Smooth muscle cell (in vitro differentiated cells): Measurements from ENCODE around the gene LRCH1. TPM values are rescaled to one million over a fixed set of nuclear protein-coding genes. Genes with fewer than 3 reads are reported as not detected.

Experiments used
- DNase-seq: peaks from one replicate; lab custom pipeline; 2025; ENCODE audit not compliant: unreplicated experiment; lab: John Stamatoyannopoulos, UW
- H2AFZ ChIP-seq: fragments of 200-600 bp; sonication (generic); 2 replicates; pipeline ENCODE4 v1.6.0; 2016; ENCODE audit warnings: antibody characterized with exemption, low read depth, mild to moderate bottlenecking
- H3F3A ChIP-seq: fragments of 200-600 bp; sonication (generic); 2 replicates; pipeline ENCODE4 v1.6.0; 2017; ENCODE audit warnings: antibody characterized with exemption, low read depth
- H3K27ac ChIP-seq: fragments of 200-600 bp; sonication (generic); 2 replicates; pipeline ENCODE4 v1.5.1; 2016; ENCODE audit warnings: low read depth, mild to moderate bottlenecking
- H3K27me3 ChIP-seq: fragments of 200-600 bp; sonication (generic); 2 replicates; pipeline ENCODE4 v1.6.1; 2016; ENCODE audit warnings: low read depth, mild to moderate bottlenecking
- H3K36me3 ChIP-seq: fragments of 200-600 bp; sonication (generic); 2 replicates; pipeline ENCODE4 v1.5.1; 2016; ENCODE audit warnings: low read depth
- H3K4me1 ChIP-seq: fragments of 200-600 bp; sonication (generic); 2 replicates; pipeline ENCODE4 v1.5.1; 2016; ENCODE audit warnings: low read depth
- H3K4me2 ChIP-seq: fragments of 200-600 bp; sonication (generic); 2 replicates; pipeline ENCODE4 v1.6.0; 2016; ENCODE audit warnings: mild to moderate bottlenecking
- H3K4me3 ChIP-seq: fragments of 200-600 bp; sonication (generic); 2 replicates; pipeline ENCODE4 v1.5.1; 2016; ENCODE audit warnings: mild to moderate bottlenecking
- H3K79me2 ChIP-seq: fragments of 200-600 bp; sonication (generic); 2 replicates; pipeline ENCODE4 v1.6.0; 2016; ENCODE audit warnings: low read depth, mild to moderate bottlenecking
- H3K9ac ChIP-seq: fragments of 200-600 bp; sonication (generic); 2 replicates; pipeline ENCODE4 v1.6.0; 2016; ENCODE audit warnings: low read depth
- H3K9me3 ChIP-seq: fragments of 200-600 bp; sonication (generic); replicated peaks from 2 replicates; pipeline ENCODE4 v1.5.1; 2016; ENCODE audit warnings: low read depth
- H4K20me1 ChIP-seq: fragments of 200-600 bp; sonication (generic); 2 replicates; pipeline ENCODE4 v1.6.0; 2016; ENCODE audit warnings: low read depth
- CTCF ChIP-seq: fragments of 200-600 bp; sonication (generic); IDR thresholded peaks from 2 replicates; pipeline ENCODE4 v1.5.1; 2017; ENCODE audit warnings: borderline replicate concordance, mild to moderate bottlenecking, antibody characterized with exemption; ENCODE audit not compliant: insufficient read depth, poor library complexity, severe bottlenecking
- WGBS: methylation state at CpG from one replicate; pipeline ENCODE4 v1.1.7; 2016; ENCODE audit warnings: low lambda C conversion rate; 5-methylcytosine and 5-hydroxymethylcytosine counted together
- polyA plus RNA-seq: library from polyadenylated mRNA; unstranded; fragments of >200 nt; fragmentation: Nextera tagmentation; extraction: Ambion mirVana; gene quantifications from 2 replicates; pipeline ENCODE4 v1.2.1, GENCODE V29; 2016
- total RNA-seq: library from RNA; depleted of rRNA; stranded (reverse); fragments of >200 nt; gene quantifications from 2 replicates; pipeline ENCODE4 v1.2.3, GENCODE V29; 2014

The LRCH1 gene
- total and polyA plus RNA-seq, 2 experiments from 2014 or later: 9.4 to 27.7 TPM

GRCh38 chr13:46600943-46601311, 48.0 kb downstream of the LRCH1 start:
- Histone ChIP-seq H3K4me1 (no peaks in the 10 kb centered on the region), H3K36me3 (no peaks in the 10 kb centered on the region), H3K4me3 (no peak overlapping the region), H3K27ac (no peak overlapping the region), H3K4me2 (no peak overlapping the region), H4K20me1 (peaks cover 98% of the 10 kb centered on the region), H2AFZ (no peak overlapping the region), H3K9ac (no peak overlapping the region), H3K27me3 (no peaks in the 10 kb centered on the region), H3K9me3 (no peaks in the 10 kb centered on the region), H3K79me2 (peaks cover 99% of the 10 kb centered on the region), H3F3A (no peaks in the 10 kb centered on the region)
- 91% methylated on average over 3 of the region's 3 CpGs for WGBS
- no peak for DNase-seq
- TF ChIP-seq CTCF: no peak

- 95% methylated on average over 4 of the region's 4 CpGs for WGBS
- Histone ChIP-seq H3K4me1 (no peaks in the 10 kb centered on the region), H3K27me3 (no peaks in the 10 kb centered on the region), H3K79me2 (peaks cover 98% of the 10 kb centered on the region), H3K9me3 (no peaks in the 10 kb centered on the region), H3K27ac (no peak overlapping the region), H3K4me3 (no peak overlapping the region), H2AFZ (no peak overlapping the region), H3K9ac (no peak overlapping the region), H4K20me1 (peaks cover 98% of the 10 kb centered on the region), H3F3A (no peaks in the 10 kb centered on the region), H3K36me3 (no peaks in the 10 kb centered on the region), H3K4me2 (no peak overlapping the region)
- no peak for TF ChIP-seq CTCF
- no peak for DNase-seq
Measured at GRCh38 chr13:46602531-46602930, 49.6 kb downstream of the LRCH1 start.

GRCh38 chr13:46603165-46603603, 50.2 kb downstream of the LRCH1 start:
- TF ChIP-seq CTCF: no peak
- H3K9ac ChIP-seq: no peak overlapping the region
- H2AFZ ChIP-seq: no peak overlapping the region
- no peaks in the 10 kb centered on the region for H3K4me1 ChIP-seq
- peaks cover 98% of the 10 kb centered on the region for H3K79me2 ChIP-seq
- no peak for DNase-seq
- peaks cover 98% of the 10 kb centered on the region for H4K20me1 ChIP-seq
- WGBS: 80% methylated on average over 4 of the region's 4 CpGs
- H3K27me3 ChIP-seq: no peaks in the 10 kb centered on the region
- H3F3A ChIP-seq: no peaks in the 10 kb centered on the region
- H3K36me3 ChIP-seq: no peaks in the 10 kb centered on the region
- no peak overlapping the region for H3K4me3 ChIP-seq
- H3K27ac ChIP-seq: no peak overlapping the region
- no peak overlapping the region for H3K4me2 ChIP-seq
- no peaks in the 10 kb centered on the region for H3K9me3 ChIP-seq

- Histone ChIP-seq H3K9me3 (no peaks in the 10 kb centered on the region), H3K4me2 (no peak overlapping the region), H4K20me1 (peaks cover 94% of the 10 kb centered on the region), H3K27me3 (no peaks in the 10 kb centered on the region), H2AFZ (no peak overlapping the region), H3K9ac (no peak overlapping the region), H3F3A (no peaks in the 10 kb centered on the region), H3K79me2 (peaks cover 98% of the 10 kb centered on the region), H3K27ac (no peak overlapping the region), H3K36me3 (no peaks in the 10 kb centered on the region), H3K4me3 (no peak overlapping the region), H3K4me1 (no peaks in the 10 kb centered on the region)
- 87% methylated on average over 5 of the region's 5 CpGs for WGBS
- no peak for DNase-seq
- TF ChIP-seq CTCF: no peak
Measured at GRCh38 chr13:46604226-46604990, 51.4 kb downstream of the LRCH1 start.
